ENCODE results near the gene ITGB8. TPM values are rescaled to one million over a fixed set of nuclear protein-coding genes. Genes with fewer than 3 reads are reported as not detected.

Gene ITGB8
- total and polyA plus RNA-seq, 2 of the 4 experiments (the other 2 are of a cell fraction): 2.6 to 10.2 TPM

GRCh38 chr7:20441991-20442441 is 111.3 kb downstream of the ITGB8 start:
- H3K18ac ChIP-seq (ENCODE audit: low read depth, low read length): no peak overlapping the region
- H2AFZ ChIP-seq (replicated peaks; ENCODE audit: low read length, poor library complexity): no peak overlapping the region
- H2BK15ac ChIP-seq (ENCODE audit: low read depth, low read length): no peak overlapping the region
- whole genome bisulfite sequencing, 2 experiments (ENCODE audit: extremely low coverage in 2 of 2, insufficient read length in 1 of 2): no CpG with 5 or more reads among the region's 3 CpGs
- ATAC-seq (ENCODE audit: low read depth): no peak; the same call in 1 of the 2 replicates
- H3K56ac ChIP-seq (ENCODE audit: extremely low read depth, insufficient read depth, low read length): no peak overlapping the region
- H2AK9ac ChIP-seq (replicated peaks; ENCODE audit: low read depth, low read length, poor library complexity): no peak overlapping the region
- H4K91ac ChIP-seq (ENCODE audit: insufficient read depth, low read depth, low read length): no peak overlapping the region
- H3K4me3 ChIP-seq (ENCODE audit: insufficient read depth, low read depth, low read length): no peak overlapping the region
- no peaks in the 10 kb centered on the region for H4K20me1 ChIP-seq (ENCODE audit: insufficient read depth, low read length)
- H2BK5ac ChIP-seq (ENCODE audit: low read depth, low read length, poor library complexity, severe bottlenecking): no peak overlapping the region
- CTCF ChIA-PET: no interaction called here
- POLR2A ChIA-PET (ENCODE audit: unreplicated experiment): no interaction called here
- H3K27ac ChIP-seq (ENCODE audit: insufficient read depth, low read length): no peak overlapping the region
- H3K9ac ChIP-seq (ENCODE audit: low read depth, low read length): no peak overlapping the region
- no peak overlapping the region for H2BK120ac ChIP-seq (ENCODE audit: low read depth, low read length)
- H3K14ac ChIP-seq (replicated peaks; ENCODE audit: low read depth, low read length): no peak overlapping the region
- no peaks in the 10 kb centered on the region for H3K79me1 ChIP-seq (ENCODE audit: low read depth in 1 of 2, low read length in 2 of 2)
- no peaks in the 10 kb centered on the region for H3K36me3 ChIP-seq (ENCODE audit: control insufficient read depth, insufficient read depth, low read length)
- H3K4me2 ChIP-seq (ENCODE audit: low read depth, low read length): no peak overlapping the region
- H3K27me3 ChIP-seq (ENCODE audit: control insufficient read depth, insufficient read depth, low read length): no peaks in the 10 kb centered on the region; the same call in 1 of the 2 replicates
- TF ChIP-seq NFE2L2 (IDR thresholded peaks at IDR 0.05; ENCODE audit: low read depth, low read length) (no peak), FOS (IDR thresholded peaks at IDR 0.05; ENCODE audit: low read depth, low read length) (no peak)
- dilution Hi-C loops (cut with HindIII; ENCODE audit: low sequenced_read_pairs, unreplicated experiment) (no loop called here), intact Hi-C loops (cut with micrococcal nuclease) (loop anchor here (2.0 to 5.0 kb wide), 2 partner anchors 459 to 690 kb away; no protein-coding TSS in a partner anchor), in situ Hi-C loops (cut with MboI; ENCODE audit: low sequenced_read_pairs) (no loop called here)
- no peak overlapping the region for H2BK20ac ChIP-seq (ENCODE audit: low read depth, low read length)
- H3K9me3 ChIP-seq (ENCODE audit: control insufficient read depth, insufficient read depth, low read length): no peaks in the 10 kb centered on the region
- peak; percentile 13 for DNase-seq
- H2AK5ac ChIP-seq (ENCODE audit: low read depth, low read length): no peak overlapping the region
- no peak overlapping the region for H3K23ac ChIP-seq (ENCODE audit: low read depth, low read length)
- H3K4ac ChIP-seq (ENCODE audit: low read depth, low read length): no peak overlapping the region
- no peaks in the 10 kb centered on the region for H3K9me1 ChIP-seq (ENCODE audit: insufficient read depth, low read length)
- H4K5ac ChIP-seq (ENCODE audit: low read depth, low read length): no peak overlapping the region
- no peaks in the 10 kb centered on the region; the same call in 1 of the 2 replicates for H3K4me1 ChIP-seq (ENCODE audit: control insufficient read depth, insufficient read depth, low read length)
- BruUV-seq (replicated peaks): no TSS peak
- H4K8ac ChIP-seq (ENCODE audit: low read depth in 2 of 2, low read length in 2 of 2): no peak overlapping the region

Data from IMR-90 (cell line).